SU-DHL-6 (cell line): ENCODE results near the gene ZSCAN10.

ENCODE experiments used
- H2AFZ ChIP-seq: fragments of 200-600 bp; sonication (generic); 2 replicates; pipeline ENCODE4 v1.6.1; 2014; ENCODE audit warnings: low read depth, mild to moderate bottlenecking, moderate library complexity, mixed read lengths, antibody characterized with exemption, low read length; ENCODE audit not compliant: severe bottlenecking
- H3F3A ChIP-seq: fragments of 200-600 bp; shearing (Covaris generic); 2 replicates; pipeline ENCODE4 v1.6.0; 2016; ENCODE audit warnings: antibody characterized with exemption, mild to moderate bottlenecking; ENCODE audit not compliant: insufficient read depth
- H3K27ac ChIP-seq: fragments of 200-600 bp; sonication (generic); 2 replicates; pipeline ENCODE4 v1.5.1; 2016; ENCODE audit warnings: low read depth, mild to moderate bottlenecking, low read length, moderate library complexity, mixed read lengths
- H3K27me3 ChIP-seq: fragments of 200-600 bp; sonication (generic), shearing (Covaris generic); 2 replicates; pipeline ENCODE4 v1.6.0; 2014; ENCODE audit warnings: mild to moderate bottlenecking, low read length
- H3K36me3 ChIP-seq: fragments of 200-600 bp; sonication (generic); 2 replicates; pipeline ENCODE4 v1.6.1; 2014; ENCODE audit warnings: mild to moderate bottlenecking, low read length, mixed read lengths
- H3K4me2 ChIP-seq: fragments of 300-600, 200-600 bp; shearing (Covaris generic), sonication (generic); 2 replicates; pipeline ENCODE4 v1.6.0; 2014; ENCODE audit warnings: low read length, low read depth, mild to moderate bottlenecking; ENCODE audit not compliant: poor library complexity, severe bottlenecking
- H3K4me3 ChIP-seq: fragments of 200-600 bp; sonication (generic); 2 replicates; pipeline ENCODE4 v1.5.1; 2014; ENCODE audit warnings: antibody characterized with exemption, low read length, mild to moderate bottlenecking, mixed read lengths; ENCODE audit not compliant: insufficient read depth, poor library complexity, severe bottlenecking
- H3K79me2 ChIP-seq: fragments of 200-600 bp; sonication (generic); 2 replicates; pipeline ENCODE4 v1.6.1; 2014; ENCODE audit warnings: mild to moderate bottlenecking, low read length, moderate library complexity; ENCODE audit not compliant: insufficient read depth
- H3K9ac ChIP-seq: fragments of 200-600 bp; sonication (generic); 2 replicates; pipeline ENCODE4 v1.7.0; 2014; ENCODE audit warnings: mild to moderate bottlenecking, low read length
- H3K9me2 ChIP-seq: fragments of 200-600 bp; sonication (generic); replicated peaks from 2 replicates; pipeline ENCODE4 v1.6.1; 2014; ENCODE audit warnings: low read length; ENCODE audit not compliant: insufficient read depth
- H3K9me3 ChIP-seq: fragments of 200-600 bp; sonication (generic); 2 replicates; pipeline ENCODE4 v1.6.1; 2014; ENCODE audit warnings: low read length, mixed read lengths; ENCODE audit not compliant: insufficient read depth
- H4K20me1 ChIP-seq: fragments of 200-600 bp; sonication (generic); 2 replicates; pipeline ENCODE4 v1.6.1; 2014; ENCODE audit warnings: low read depth, mild to moderate bottlenecking, antibody characterized with exemption, low read length, moderate library complexity, mixed read lengths
- EZH2phosphoT487 ChIP-seq: fragments of 200-600 bp; sonication (generic), shearing (Covaris generic); conservative IDR thresholded peaks from 2 replicates; pipeline ENCODE4 v1.6.1; 2018; ENCODE audit warnings: mild to moderate bottlenecking, antibody characterized with exemption, low read length, moderate library complexity, mixed read lengths
- TF ChIP-seq, protein P1 (sequence below): fragments of 200-600 bp; sonication (generic); IDR thresholded peaks from one replicate; pipeline ENCODE4 v1.5.1; 2017; ENCODE audit warnings: antibody characterized with exemption, mild to moderate bottlenecking, low read length, moderate library complexity; ENCODE audit not compliant: insufficient read depth, poor library complexity, severe bottlenecking

Gene ZSCAN10

DNA sequence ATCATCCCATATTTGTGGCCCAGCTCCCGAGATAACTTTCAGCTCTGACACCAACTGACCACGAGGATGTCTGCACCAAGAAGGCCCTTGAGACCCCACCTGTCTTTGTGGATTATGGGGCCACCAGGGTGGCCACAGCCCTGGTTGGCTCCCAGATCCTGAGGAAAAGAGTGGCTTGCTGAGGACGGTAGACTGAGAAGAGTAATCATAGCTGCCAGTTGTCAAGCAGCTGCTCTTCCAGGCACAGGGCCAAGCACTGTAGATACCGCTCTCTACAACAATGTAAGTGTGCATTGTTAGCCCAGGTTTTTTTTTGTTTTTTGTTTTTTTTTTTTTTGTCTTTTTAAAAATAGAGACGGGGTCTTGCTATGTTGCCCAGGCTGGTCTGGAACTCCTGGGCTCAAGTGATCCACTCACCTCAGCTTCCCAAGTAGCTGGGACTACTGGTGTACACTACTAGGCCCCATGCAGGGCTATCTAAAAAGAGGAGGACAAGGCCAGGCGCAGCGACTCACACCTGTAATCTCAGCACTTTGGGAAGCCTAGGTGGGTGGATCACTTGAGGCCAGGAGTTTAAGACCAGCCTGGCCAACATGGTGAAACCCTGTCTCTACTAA is 22.9 kb upstream of the ZSCAN10 start:
- H2AFZ ChIP-seq, result no peak overlapping the region

DNA sequence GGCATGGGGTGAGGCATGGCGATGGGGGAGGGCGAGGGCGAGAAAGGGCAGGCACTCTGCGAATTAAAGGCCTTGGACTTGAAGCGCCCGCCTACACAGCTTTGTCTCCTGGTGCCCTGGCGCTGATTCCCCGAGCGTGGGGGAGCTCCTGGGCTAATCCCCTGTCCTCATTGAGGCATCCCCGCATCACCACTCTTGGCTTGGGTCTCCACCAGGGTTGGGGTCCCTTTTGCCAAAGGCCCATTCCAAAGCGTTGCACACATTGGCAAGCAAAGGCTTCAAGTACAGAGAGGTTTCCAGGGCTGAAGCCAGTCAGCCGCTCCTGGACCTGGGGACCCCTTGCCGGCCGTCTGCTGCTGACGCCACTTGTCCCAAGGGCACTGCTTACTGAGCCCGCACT is 21.3 kb upstream of the ZSCAN10 start:
- no peaks in the 10 kb centered on the region for H3K9me3 ChIP-seq
- no peaks in the 10 kb centered on the region for H3K36me3 ChIP-seq
- H3K79me2 ChIP-seq, result no peaks in the 10 kb centered on the region
- H4K20me1 ChIP-seq, result no peaks in the 10 kb centered on the region
- no peak overlapping the region for H3K27ac ChIP-seq
- TF ChIP-seq EZH2phosphoT487, result no peak
- TF ChIP-seq, protein P1, sequence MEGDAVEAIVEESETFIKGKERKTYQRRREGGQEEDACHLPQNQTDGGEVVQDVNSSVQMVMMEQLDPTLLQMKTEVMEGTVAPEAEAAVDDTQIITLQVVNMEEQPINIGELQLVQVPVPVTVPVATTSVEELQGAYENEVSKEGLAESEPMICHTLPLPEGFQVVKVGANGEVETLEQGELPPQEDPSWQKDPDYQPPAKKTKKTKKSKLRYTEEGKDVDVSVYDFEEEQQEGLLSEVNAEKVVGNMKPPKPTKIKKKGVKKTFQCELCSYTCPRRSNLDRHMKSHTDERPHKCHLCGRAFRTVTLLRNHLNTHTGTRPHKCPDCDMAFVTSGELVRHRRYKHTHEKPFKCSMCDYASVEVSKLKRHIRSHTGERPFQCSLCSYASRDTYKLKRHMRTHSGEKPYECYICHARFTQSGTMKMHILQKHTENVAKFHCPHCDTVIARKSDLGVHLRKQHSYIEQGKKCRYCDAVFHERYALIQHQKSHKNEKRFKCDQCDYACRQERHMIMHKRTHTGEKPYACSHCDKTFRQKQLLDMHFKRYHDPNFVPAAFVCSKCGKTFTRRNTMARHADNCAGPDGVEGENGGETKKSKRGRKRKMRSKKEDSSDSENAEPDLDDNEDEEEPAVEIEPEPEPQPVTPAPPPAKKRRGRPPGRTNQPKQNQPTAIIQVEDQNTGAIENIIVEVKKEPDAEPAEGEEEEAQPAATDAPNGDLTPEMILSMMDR, result no peak
- no peaks in the 10 kb centered on the region for H3F3A ChIP-seq
- H3K4me2 ChIP-seq, result no peak overlapping the region
- H3K27me3 ChIP-seq, result no peaks in the 10 kb centered on the region
- no peak overlapping the region for H3K4me3 ChIP-seq
- no peaks in the 10 kb centered on the region for H3K9me2 ChIP-seq
- no peak overlapping the region for H3K9ac ChIP-seq
- H2AFZ ChIP-seq, result no peak overlapping the region

More for the DNA sequence above, 22.9 kb upstream of the ZSCAN10 start:
- Histone ChIP-seq H3K79me2 (no peaks in the 10 kb centered on the region), H3K9ac (no peak overlapping the region), H4K20me1 (no peaks in the 10 kb centered on the region), H3K4me2 (no peak overlapping the region), H3F3A (peaks cover 4% of the 10 kb centered on the region; the same call in 1 of the 2 replicates), H3K27me3 (no peaks in the 10 kb centered on the region), H3K9me3 (no peaks in the 10 kb centered on the region), H3K9me2 (no peaks in the 10 kb centered on the region), H3K27ac (no peak overlapping the region), H3K36me3 (no peaks in the 10 kb centered on the region), H3K4me3 (no peak overlapping the region)
- TF ChIP-seq EZH2phosphoT487, result no peak
- TF ChIP-seq, protein P1, result no peak

DNA sequence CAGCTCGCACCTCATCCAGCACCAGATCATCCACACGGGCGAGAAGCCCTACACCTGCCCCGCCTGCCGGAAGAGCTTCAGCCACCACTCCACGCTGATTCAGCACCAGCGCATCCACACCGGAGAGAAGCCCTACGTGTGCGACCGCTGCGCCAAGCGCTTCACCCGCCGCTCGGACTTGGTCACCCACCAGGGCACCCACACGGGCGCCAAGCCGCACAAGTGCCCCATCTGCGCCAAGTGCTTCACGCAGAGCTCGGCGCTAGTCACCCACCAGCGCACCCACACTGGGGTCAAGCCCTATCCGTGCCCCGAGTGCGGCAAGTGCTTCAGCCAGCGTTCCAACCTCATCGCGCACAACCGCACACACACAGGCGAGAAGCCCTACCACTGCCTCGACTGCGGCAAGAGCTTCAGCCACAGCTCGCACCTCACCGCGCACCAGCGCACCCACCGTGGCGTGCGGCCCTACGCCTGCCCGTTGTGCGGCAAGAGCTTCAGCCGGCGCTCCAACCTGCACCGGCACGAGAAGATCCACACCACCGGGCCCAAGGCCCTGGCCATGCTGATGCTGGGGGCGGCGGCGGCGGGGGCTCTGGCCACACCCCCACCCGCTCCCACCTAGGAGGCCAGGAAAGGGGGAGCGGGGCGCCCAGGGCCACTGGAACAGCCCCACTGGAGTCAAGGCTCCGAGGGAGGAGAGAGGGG is 20.8 kb upstream of the ZSCAN10 start:
- Histone ChIP-seq H3K4me2 (no peak overlapping the region), H3K79me2 (no peaks in the 10 kb centered on the region), H2AFZ (no peak overlapping the region), H3K9me3 (no peaks in the 10 kb centered on the region), H3K9me2 (no peaks in the 10 kb centered on the region), H3K9ac (no peak overlapping the region), H3K4me3 (no peak overlapping the region), H3K27ac (no peak overlapping the region), H3K27me3 (no peaks in the 10 kb centered on the region), H3F3A (no peaks in the 10 kb centered on the region), H4K20me1 (no peaks in the 10 kb centered on the region), H3K36me3 (no peaks in the 10 kb centered on the region)
- TF ChIP-seq, protein P1, result no peak
- no peak for TF ChIP-seq EZH2phosphoT487
